Neutrophil (primary cell): ENCODE results near the gene CIB1.

Experiments used
- H3K27ac ChIP-seq: fragments of 200-600 bp; sonication (generic); 2 replicates; pipeline ENCODE4 v1.5.1; 2016; ENCODE audit warnings: mild to moderate bottlenecking, moderate library complexity
- H3K27me3 ChIP-seq: fragments of 200-600 bp; sonication (generic); 2 replicates; pipeline ENCODE4 v1.6.0; 2016; ENCODE audit warnings: mild to moderate bottlenecking
- H3K36me3 ChIP-seq: fragments of 200-600 bp; sonication (generic); 2 replicates; pipeline ENCODE4 v1.5.1; 2017
- H3K4me1 ChIP-seq, 2 experiments: fragments of 200-600 bp in 1 of 2; sonication (generic) in 1 of 2; 1 replicate in 1 of 2; 2 replicates in 1 of 2; pipeline versions ENCODE4 v1.5.1 to v1.6.1; 2013 to 2016; ENCODE audit warnings: low read depth in 1 of 2, low read length in 1 of 2, mild to moderate bottlenecking in 1 of 2, moderate library complexity in 1 of 2; ENCODE audit not compliant: control insufficient read depth in 1 of 2, insufficient read depth in 1 of 2
- H3K4me3 ChIP-seq, 2 experiments: fragments of 200-600 bp in 1 of 2; sonication (generic) in 1 of 2; 1 replicate in 1 of 2; 2 replicates in 1 of 2; pipeline ENCODE4 v1.5.1; 2013 to 2016; ENCODE audit warnings: low read depth in 1 of 2, low read length in 1 of 2, mild to moderate bottlenecking in 1 of 2, moderate library complexity in 1 of 2
- H3K9me3 ChIP-seq: fragments of 200-600 bp; sonication (generic); 2 replicates; pipeline ENCODE4 v1.5.1; 2016
- TF ChIP-seq, protein P1 (sequence below): fragments of 200-600 bp; sonication (generic); IDR thresholded peaks from 2 replicates; pipeline ENCODE4 v1.5.1; 2016; ENCODE audit warnings: antibody characterized with exemption

The CIB1 gene

GRCh38 chr15:90223441-90224165 lies 10.1 kb downstream of the CIB1 start:
- Histone ChIP-seq H3K9me3 (no peaks in the 10 kb centered on the region), H3K27ac (no peak overlapping the region), H3K27me3 (no peaks in the 10 kb centered on the region), H3K36me3 (peaks cover 99% of the 10 kb centered on the region), H3K4me1 (no peaks in the 10 kb centered on the region), H3K4me3 (no peak overlapping the region)
- TF ChIP-seq, protein P1, sequence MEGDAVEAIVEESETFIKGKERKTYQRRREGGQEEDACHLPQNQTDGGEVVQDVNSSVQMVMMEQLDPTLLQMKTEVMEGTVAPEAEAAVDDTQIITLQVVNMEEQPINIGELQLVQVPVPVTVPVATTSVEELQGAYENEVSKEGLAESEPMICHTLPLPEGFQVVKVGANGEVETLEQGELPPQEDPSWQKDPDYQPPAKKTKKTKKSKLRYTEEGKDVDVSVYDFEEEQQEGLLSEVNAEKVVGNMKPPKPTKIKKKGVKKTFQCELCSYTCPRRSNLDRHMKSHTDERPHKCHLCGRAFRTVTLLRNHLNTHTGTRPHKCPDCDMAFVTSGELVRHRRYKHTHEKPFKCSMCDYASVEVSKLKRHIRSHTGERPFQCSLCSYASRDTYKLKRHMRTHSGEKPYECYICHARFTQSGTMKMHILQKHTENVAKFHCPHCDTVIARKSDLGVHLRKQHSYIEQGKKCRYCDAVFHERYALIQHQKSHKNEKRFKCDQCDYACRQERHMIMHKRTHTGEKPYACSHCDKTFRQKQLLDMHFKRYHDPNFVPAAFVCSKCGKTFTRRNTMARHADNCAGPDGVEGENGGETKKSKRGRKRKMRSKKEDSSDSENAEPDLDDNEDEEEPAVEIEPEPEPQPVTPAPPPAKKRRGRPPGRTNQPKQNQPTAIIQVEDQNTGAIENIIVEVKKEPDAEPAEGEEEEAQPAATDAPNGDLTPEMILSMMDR, result no peak

GRCh38 chr15:90222547-90222946 lies 11.2 kb downstream of the CIB1 start:
- H3K27ac ChIP-seq, result no peak overlapping the region
- H3K4me3 ChIP-seq, result no peak overlapping the region
- H3K36me3 ChIP-seq, result peaks cover 99% of the 10 kb centered on the region
- no peaks in the 10 kb centered on the region for H3K9me3 ChIP-seq
- no peaks in the 10 kb centered on the region for H3K27me3 ChIP-seq
- TF ChIP-seq, protein P1, result no peak
- H3K4me1 ChIP-seq, result no peaks in the 10 kb centered on the region

DNA sequence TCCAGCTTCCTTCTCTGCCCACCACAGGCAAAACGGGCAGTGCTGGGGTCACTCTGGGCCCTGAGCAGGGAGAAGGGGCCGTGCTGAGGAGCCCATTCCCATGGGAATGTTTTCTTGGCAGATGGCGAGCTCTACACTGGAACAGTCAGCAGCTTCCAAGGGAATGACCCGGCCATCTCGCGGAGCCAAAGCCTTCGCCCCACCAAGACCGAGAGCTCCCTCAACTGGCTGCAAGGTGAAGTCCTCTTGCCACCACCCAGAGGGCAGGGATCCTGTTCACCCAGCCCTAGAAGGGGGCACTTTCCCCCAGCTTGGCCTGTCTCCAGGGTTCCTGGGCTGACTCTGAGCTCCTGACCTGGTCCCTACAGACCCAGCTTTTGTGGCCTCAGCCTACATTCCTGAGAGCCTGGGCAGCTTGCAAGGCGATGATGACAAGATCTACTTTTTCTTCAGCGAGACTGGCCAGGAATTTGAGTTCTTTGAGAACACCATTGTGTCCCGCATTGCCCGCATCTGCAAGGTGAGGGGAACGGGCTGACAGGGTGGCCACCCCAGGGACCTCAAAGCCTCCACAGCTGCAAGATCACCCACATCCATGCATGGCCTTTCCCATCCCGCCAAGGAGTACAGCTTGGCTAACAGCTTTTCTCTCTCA lies 12.4 kb downstream of the CIB1 start:
- H3K27ac ChIP-seq, result no peak overlapping the region
- H3K4me3 ChIP-seq, result no peak overlapping the region
- no peaks in the 10 kb centered on the region for H3K27me3 ChIP-seq
- H3K36me3 ChIP-seq, result peaks cover 94% of the 10 kb centered on the region
- no peaks in the 10 kb centered on the region for H3K4me1 ChIP-seq
- TF ChIP-seq, protein P1, result no peak
- no peaks in the 10 kb centered on the region for H3K9me3 ChIP-seq

GRCh38 chr15:90219421-90220141 lies 14.2 kb downstream of the CIB1 start:
- Histone ChIP-seq H3K4me1 (peaks cover 3 to 4% of the 10 kb centered on the region in 2 experiments), H3K4me3 (no peak overlapping the region), H3K36me3 (peaks cover 81% of the 10 kb centered on the region), H3K9me3 (no peaks in the 10 kb centered on the region), H3K27me3 (no peaks in the 10 kb centered on the region), H3K27ac (no peak overlapping the region)
- TF ChIP-seq, protein P1, result peak; percentile 55

DNA sequence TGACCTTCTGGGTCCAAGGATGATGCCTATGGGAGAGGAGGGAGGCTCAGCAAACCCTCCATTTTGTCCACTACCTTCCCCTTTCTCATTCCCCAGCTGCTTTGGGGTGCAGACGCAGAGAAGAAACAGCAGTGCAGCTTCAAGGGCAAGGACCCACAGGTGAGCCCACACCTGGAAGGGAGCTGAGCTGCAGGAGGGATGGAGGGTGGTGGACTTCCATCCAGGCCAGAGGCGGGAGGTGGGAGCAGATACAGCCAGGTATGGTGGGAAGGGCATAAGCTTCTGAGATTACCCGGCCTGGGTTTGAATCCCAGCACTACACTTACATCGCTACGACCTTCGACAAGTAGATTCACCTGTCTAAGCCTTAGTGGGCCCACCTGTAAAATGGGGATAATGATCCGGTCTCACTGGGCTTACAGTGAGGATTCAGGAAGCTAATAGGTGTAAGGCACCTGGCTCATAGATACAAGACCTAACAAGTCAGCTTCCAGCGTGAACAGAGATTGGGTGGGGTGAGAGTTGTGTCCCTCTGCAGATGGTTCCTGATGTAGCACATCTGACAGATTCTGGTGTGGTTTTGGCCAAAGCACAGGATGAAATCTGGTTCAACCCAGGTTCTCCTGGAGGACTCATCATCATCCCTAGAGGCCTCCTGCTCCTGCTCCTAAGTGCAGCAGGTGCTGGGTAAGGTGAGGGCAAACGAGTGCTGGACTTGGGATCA lies 15.9 kb downstream of the CIB1 start:
- no peak overlapping the region for H3K27ac ChIP-seq
- H3K36me3 ChIP-seq, result peaks cover 70% of the 10 kb centered on the region
- no peaks in the 10 kb centered on the region for H3K9me3 ChIP-seq
- no peak overlapping the region for H3K4me3 ChIP-seq
- TF ChIP-seq, protein P1, result no peak
- H3K27me3 ChIP-seq, result no peaks in the 10 kb centered on the region
- H3K4me1 ChIP-seq, result peaks cover 17 to 21% of the 10 kb centered on the region in 2 experiments
